A673 (cell line): ENCODE data around the gene SERTAD1. TPM values are rescaled to one million over a fixed set of nuclear protein-coding genes. Genes with fewer than 3 reads are reported as not detected.

Experiments used
- BruUV-seq: library from RNA; stranded (reverse); fragments of 400-500 nt; replicated peaks from 2 replicates; lab custom pipeline; 2021; lab: Mats Ljungman, UMichigan
- CTCF ChIA-PET: fragments of 300-600 bp; sonication (Branson Sonifier 250); formaldehyde crosslinking; loops from one replicate; lab custom pipeline; 2022; ENCODE audit warnings: antibody characterized with exemption; lab: Charles Lee
- POLR2A ChIA-PET: fragments of 300-600 bp; sonication (Branson Sonifier 250); formaldehyde crosslinking; loops from one replicate; lab custom pipeline; 2022; ENCODE audit warnings: antibody characterized with exemption; ENCODE audit not compliant: low non-redundant PET; lab: Charles Lee
- DNase-seq: peaks from one replicate; pipeline ENCODE4 v3.0.0-alpha.2; 2015; ENCODE audit warnings: low spot score
- H3K27ac ChIP-seq: fragments of 200-600 bp; sonication (generic); 2 replicates; pipeline ENCODE4 v1.5.1; 2016; ENCODE audit warnings: mixed run types, low read depth, mild to moderate bottlenecking, mixed read lengths, antibody characterized with exemption, low read length; ENCODE audit not compliant: poor library complexity, severe bottlenecking
- H3K27me3 ChIP-seq: fragments of 200-600 bp; sonication (generic); replicated peaks from 2 replicates; pipeline ENCODE4 v1.6.1; 2017; ENCODE audit warnings: mixed run types, low read depth, mild to moderate bottlenecking, mixed read lengths, antibody characterized with exemption, low read length; ENCODE audit not compliant: insufficient read depth, poor library complexity
- H3K36me3 ChIP-seq: fragments of 200-600 bp; sonication (generic); 2 replicates; pipeline ENCODE4 v1.6.1; 2016; ENCODE audit warnings: mixed run types, mild to moderate bottlenecking, mixed read lengths, antibody characterized with exemption, low read length; ENCODE audit not compliant: insufficient read depth, poor library complexity, severe bottlenecking
- H3K4me1 ChIP-seq: fragments of 200-600 bp; sonication (generic); 2 replicates; pipeline ENCODE4 v1.6.1; 2017; ENCODE audit warnings: mixed run types, mild to moderate bottlenecking, mixed read lengths, antibody characterized with exemption, low read length; ENCODE audit not compliant: insufficient read depth, poor library complexity, severe bottlenecking
- H3K4me3 ChIP-seq: fragments of 200-600 bp; sonication (generic); 2 replicates; pipeline ENCODE4 v1.5.1; 2016; ENCODE audit warnings: low read depth, mixed run types, mild to moderate bottlenecking, mixed read lengths, low read length; ENCODE audit not compliant: poor library complexity, severe bottlenecking
- H3K9me3 ChIP-seq: fragments of 200-600 bp; sonication (generic); 2 replicates; pipeline ENCODE4 v1.6.1; 2016; ENCODE audit warnings: mixed run types, low read depth, mild to moderate bottlenecking, mixed read lengths, antibody characterized with exemption, low read length; ENCODE audit not compliant: poor library complexity, severe bottlenecking
- EZH2 ChIP-seq: fragments of 200-600 bp; sonication (generic); IDR thresholded peaks from 2 replicates; pipeline ENCODE4 v1.6.1; 2017; ENCODE audit warnings: borderline replicate concordance, low read depth, mild to moderate bottlenecking, mixed read lengths, antibody characterized with exemption, low read length; ENCODE audit not compliant: poor library complexity, severe bottlenecking
- intact Hi-C: fragments of 100-400 bp; cut with micrococcal nuclease; formaldehyde crosslinking; loops from one replicate; pipeline ENCODE4 v1.10.0; 2022; ENCODE audit not compliant: unreplicated experiment
- total RNA-seq: library from RNA; stranded (reverse); gene quantifications from 2 replicates; pipeline ENCODE4 v1.2.3, GENCODE V29; 2021
- TF ChIP-seq, protein P1 (sequence below): fragments of 300-800, 200-600 bp; sonication (generic); conservative IDR thresholded peaks from 2 replicates; pipeline ENCODE4 v1.5.1; 2017; ENCODE audit warnings: low read depth, mild to moderate bottlenecking, antibody characterized with exemption, low read length, moderate library complexity, mixed read lengths

Gene SERTAD1
- total RNA-seq, 1 experiment from 2014 or later: 16.5 TPM

- ChIA-PET CTCF (interaction anchor here (0.5 to 1.9 kb wide), 8 partner anchors 13 to 183 kb away, joined by 4 to 14 read pairs (median 6); partner anchors contain the start of gene BLVRB), POLR2A (interaction anchor here (0.6 to 0.7 kb wide), 2 partner anchors 91 to 181 kb away, joined by 4 to 5 read pairs; no protein-coding TSS in a partner anchor)
- peaks cover 10% of the 10 kb centered on the region for H3K36me3 ChIP-seq
- intact Hi-C loops: no loop called here
- no peak for TF ChIP-seq EZH2
- TF ChIP-seq, protein P1, sequence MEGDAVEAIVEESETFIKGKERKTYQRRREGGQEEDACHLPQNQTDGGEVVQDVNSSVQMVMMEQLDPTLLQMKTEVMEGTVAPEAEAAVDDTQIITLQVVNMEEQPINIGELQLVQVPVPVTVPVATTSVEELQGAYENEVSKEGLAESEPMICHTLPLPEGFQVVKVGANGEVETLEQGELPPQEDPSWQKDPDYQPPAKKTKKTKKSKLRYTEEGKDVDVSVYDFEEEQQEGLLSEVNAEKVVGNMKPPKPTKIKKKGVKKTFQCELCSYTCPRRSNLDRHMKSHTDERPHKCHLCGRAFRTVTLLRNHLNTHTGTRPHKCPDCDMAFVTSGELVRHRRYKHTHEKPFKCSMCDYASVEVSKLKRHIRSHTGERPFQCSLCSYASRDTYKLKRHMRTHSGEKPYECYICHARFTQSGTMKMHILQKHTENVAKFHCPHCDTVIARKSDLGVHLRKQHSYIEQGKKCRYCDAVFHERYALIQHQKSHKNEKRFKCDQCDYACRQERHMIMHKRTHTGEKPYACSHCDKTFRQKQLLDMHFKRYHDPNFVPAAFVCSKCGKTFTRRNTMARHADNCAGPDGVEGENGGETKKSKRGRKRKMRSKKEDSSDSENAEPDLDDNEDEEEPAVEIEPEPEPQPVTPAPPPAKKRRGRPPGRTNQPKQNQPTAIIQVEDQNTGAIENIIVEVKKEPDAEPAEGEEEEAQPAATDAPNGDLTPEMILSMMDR: peak; percentile 97
- peak overlapping the region; percentile 90 for H3K27ac ChIP-seq
- peak; percentile 81 for DNase-seq
- H3K9me3 ChIP-seq: no peaks in the 10 kb centered on the region
- no TSS peak for BruUV-seq
- peaks cover 6% of the 10 kb centered on the region for H3K4me1 ChIP-seq
- H3K4me3 ChIP-seq: peak overlapping the region; percentile 57
- no peaks in the 10 kb centered on the region for H3K27me3 ChIP-seq
These were observed 4.7 kb downstream of the SERTAD1 start for GRCh38 chr19:40420766-40421765.

- intact Hi-C loops: no loop called here
- DNase-seq: no peak
- CTCF ChIA-PET: interaction anchor here (0.6 to 1.9 kb wide), 9 partner anchors 13 to 184 kb away, joined by 4 to 14 read pairs (median 6); partner anchors contain the start of gene BLVRB
- Histone ChIP-seq H3K27me3 (no peaks in the 10 kb centered on the region), H3K4me3 (peak overlapping the region; percentile 57), H3K36me3 (peaks cover 10% of the 10 kb centered on the region), H3K27ac (peak overlapping the region; percentile 90), H3K9me3 (no peaks in the 10 kb centered on the region), H3K4me1 (peaks cover 6% of the 10 kb centered on the region)
- TF ChIP-seq, protein P1: no peak
- TF ChIP-seq EZH2: no peak
- BruUV-seq: no TSS peak
- POLR2A ChIA-PET: interaction anchor here (0.6 to 0.7 kb wide), 2 partner anchors 92 to 182 kb away, joined by 4 to 5 read pairs; no protein-coding TSS in a partner anchor
These were observed 5.4 kb downstream of the SERTAD1 start for GRCh38 chr19:40420451-40420765.

- Histone ChIP-seq H3K4me3 (no peak overlapping the region), H3K36me3 (peaks cover 10% of the 10 kb centered on the region), H3K9me3 (no peaks in the 10 kb centered on the region), H3K27me3 (no peaks in the 10 kb centered on the region), H3K4me1 (peaks cover 6% of the 10 kb centered on the region), H3K27ac (no peak overlapping the region)
- POLR2A ChIA-PET: no interaction called here
- no peak for DNase-seq
- BruUV-seq: no TSS peak
- TF ChIP-seq EZH2: no peak
- TF ChIP-seq, protein P1: no peak
- CTCF ChIA-PET: interaction anchor here (0.6 to 1.9 kb wide), 4 partner anchors 12 to 101 kb away, joined by 4 to 14 read pairs (median 7); no protein-coding TSS in a partner anchor
- intact Hi-C loops: no loop called here
These were observed 6.0 kb downstream of the SERTAD1 start for GRCh38 chr19:40419780-40420179.
